Coronary artery (tissue), 2 donors: ENCODE results near the gene TBL2.
"Not testable (repeated sequence)": the region's sequence is repeated elsewhere in the genome, so short reads cannot be mapped to it uniquely, and the experiment has no call there.

ENCODE experiments used
- DNase-seq: peaks from one replicate; pipeline ENCODE4 v3.0.0-alpha.2; 2017; ENCODE audit warnings: low spot score
- H3K27ac ChIP-seq, 2 donors: fragments of 200-600 bp; sonication (generic); one replicate each; pipeline ENCODE4 v1.5.1; 2016 to 2019
- H3K4me3 ChIP-seq: fragments of 200-600 bp; sonication (generic); 2 replicates; pipeline ENCODE4 v1.5.1; 2016; ENCODE audit warnings: mild to moderate bottlenecking, moderate library complexity
- CTCF ChIP-seq: fragments of 200-600 bp; sonication (generic); IDR thresholded peaks from one replicate; pipeline ENCODE4 v1.5.1; 2019; ENCODE audit warnings: antibody characterized with exemption

Gene TBL2

GRCh38 chr7:73549176-73549575 lies 29.2 kb downstream of the TBL2 start:
- DNase-seq = no peak
- no peak overlapping the region for H3K27ac ChIP-seq
- H3K4me3 ChIP-seq = no peak overlapping the region
- TF ChIP-seq CTCF = no peak

- Histone ChIP-seq H3K27ac (no peak overlapping the region), H3K4me3 (no peak overlapping the region)
- no peak for TF ChIP-seq CTCF
- DNase-seq = no peak
These were observed 30.5 kb downstream of the TBL2 start for GRCh38 chr7:73547841-73548240.

GRCh38 chr7:73544678-73545077 lies 33.7 kb downstream of the TBL2 start:
- no peak for TF ChIP-seq CTCF
- Histone ChIP-seq H3K27ac (no peak overlapping the region), H3K4me3 (no peak overlapping the region)
- DNase-seq = no peak

GRCh38 chr7:73541722-73542121 lies 36.7 kb downstream of the TBL2 start:
- no peak for DNase-seq
- H3K4me3 ChIP-seq = no peak overlapping the region
- no peak for TF ChIP-seq CTCF
- H3K27ac ChIP-seq = no peak overlapping the region

- Histone ChIP-seq H3K4me3 (no peak overlapping the region), H3K27ac (no peak overlapping the region)
- DNase-seq = no peak
- TF ChIP-seq CTCF = no peak
These were observed 38.7 kb downstream of the TBL2 start for GRCh38 chr7:73539709-73540108.

- H3K27ac ChIP-seq, H3K4me3 ChIP-seq, DNase-seq: not testable (repeated sequence)
These were observed 39.9 kb downstream of the TBL2 start for GRCh38 chr7:73538510-73538909.

- TF ChIP-seq CTCF = no peak
- DNase-seq = no peak
- H3K27ac ChIP-seq = no peak overlapping the region
- H3K4me3 ChIP-seq = no peak overlapping the region
These were observed 41.3 kb downstream of the TBL2 start for GRCh38 chr7:73537051-73537450.

GRCh38 chr7:73536479-73536878 lies 41.9 kb downstream of the TBL2 start:
- Histone ChIP-seq H3K27ac (no peak overlapping the region), H3K4me3 (no peak overlapping the region)
- DNase-seq = no peak
- no peak for TF ChIP-seq CTCF

- H3K4me3 ChIP-seq = not testable (repeated sequence)
These were observed 42.5 kb downstream of the TBL2 start for GRCh38 chr7:73535918-73536317.

More at GRCh38 chr7:73535918-73536317, 42.5 kb downstream of the TBL2 start:
- DNase-seq, H3K27ac ChIP-seq: not testable (repeated sequence)
